Astrocyte (in vitro differentiated cells and primary cell): ENCODE measurements around the gene COBL.

Experiments
- CTCF ChIP-seq: IDR thresholded peaks from 2 replicates; pipeline ENCODE4 v1.5.1; 2011; ENCODE audit warnings: low read depth, mild to moderate bottlenecking, inconsistent platforms, low read length, moderate library complexity; ENCODE audit not compliant: insufficient read depth
- EZH2 ChIP-seq: IDR thresholded peaks from 2 replicates; pipeline ENCODE4 v1.6.1; 2012; ENCODE audit warnings: mild to moderate bottlenecking, low read length, inconsistent platforms; ENCODE audit not compliant: insufficient read depth

- TF ChIP-seq CTCF (no peak), EZH2 (no peak)
Measured at GRCh38 chr7:51234139-51234538, 82.5 kb downstream of the COBL start.
